Activated T-helper 17 cell treated with anti-CD3 and anti-CD28 coated beads, Interleukin-2, amount 50 U/mL, for 72 hours (primary cell): ENCODE measurements around the gene SULF2. TPM values are rescaled to one million over a fixed set of nuclear protein-coding genes. Genes with fewer than 3 reads are reported as not detected.
A peak's percentile ranks its signal among the peaks of the same experiment; 100 is the strongest.

Experiments
- ATAC-seq: fragments of 150-1000 bp; cut with Tn5 transposase; replicated peaks from 2 replicates; pipeline ENCODE4 v1.10.0; 2021; ENCODE audit warnings: mild to moderate bottlenecking, moderate library complexity
- H3K27ac Mint-ChIP-seq: one replicate; pipeline ENCODE4 v1.8.0; 2022; ENCODE audit warnings: mixed read lengths
- H3K27me3 Mint-ChIP-seq: one replicate; pipeline ENCODE4 v1.8.0; 2022; ENCODE audit warnings: mixed read lengths
- H3K36me3 Mint-ChIP-seq: one replicate; pipeline ENCODE4 v1.8.0; 2022; ENCODE audit warnings: low read depth, mild to moderate bottlenecking, mixed read lengths
- H3K4me1 Mint-ChIP-seq: one replicate; pipeline ENCODE4 v1.8.0; 2022; ENCODE audit warnings: mixed read lengths
- H3K4me3 Mint-ChIP-seq: one replicate; pipeline ENCODE4 v1.8.0; 2022; ENCODE audit warnings: mild to moderate bottlenecking, mixed read lengths
- H3K9me3 Mint-ChIP-seq: one replicate; pipeline ENCODE4 v1.8.0; 2022; ENCODE audit warnings: mixed read lengths
- total RNA-seq, 2 donors: library from RNA; stranded (reverse); gene quantifications; one replicate each; pipeline ENCODE4 v1.2.3, GENCODE V29; 2022

The SULF2 gene
- total RNA-seq, 2 donors from 2014 or later: 1.6 to 2.2 TPM

DNA sequence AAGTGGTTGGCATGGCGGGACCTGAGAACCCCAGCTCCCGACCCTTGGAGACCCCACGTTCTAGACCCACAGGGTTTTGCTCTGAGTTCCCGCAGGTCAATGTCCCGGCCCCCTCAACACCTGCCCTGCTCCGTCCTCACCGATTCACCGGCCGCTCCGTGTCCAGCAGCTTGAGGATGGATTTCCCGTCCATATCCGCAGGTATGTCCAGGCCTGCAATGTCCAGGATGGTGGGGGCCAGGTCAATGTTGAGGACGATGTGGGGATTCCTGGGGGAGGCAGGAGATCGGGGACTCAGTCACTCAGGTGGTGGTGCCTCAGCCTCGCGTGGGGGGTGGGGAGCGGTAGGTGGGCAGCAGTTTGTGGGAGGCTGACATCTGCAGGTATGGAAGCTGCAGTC is 106.7 kb downstream of the SULF2 start:
- Mint-ChIP-seq H3K36me3 (no peaks in the 10 kb centered on the region), H3K27ac (no peak overlapping the region), H3K9me3 (no peaks in the 10 kb centered on the region), H3K4me1 (no peaks in the 10 kb centered on the region), H3K4me3 (no peak overlapping the region), H3K27me3 (no peaks in the 10 kb centered on the region)
- ATAC-seq: no peak

DNA sequence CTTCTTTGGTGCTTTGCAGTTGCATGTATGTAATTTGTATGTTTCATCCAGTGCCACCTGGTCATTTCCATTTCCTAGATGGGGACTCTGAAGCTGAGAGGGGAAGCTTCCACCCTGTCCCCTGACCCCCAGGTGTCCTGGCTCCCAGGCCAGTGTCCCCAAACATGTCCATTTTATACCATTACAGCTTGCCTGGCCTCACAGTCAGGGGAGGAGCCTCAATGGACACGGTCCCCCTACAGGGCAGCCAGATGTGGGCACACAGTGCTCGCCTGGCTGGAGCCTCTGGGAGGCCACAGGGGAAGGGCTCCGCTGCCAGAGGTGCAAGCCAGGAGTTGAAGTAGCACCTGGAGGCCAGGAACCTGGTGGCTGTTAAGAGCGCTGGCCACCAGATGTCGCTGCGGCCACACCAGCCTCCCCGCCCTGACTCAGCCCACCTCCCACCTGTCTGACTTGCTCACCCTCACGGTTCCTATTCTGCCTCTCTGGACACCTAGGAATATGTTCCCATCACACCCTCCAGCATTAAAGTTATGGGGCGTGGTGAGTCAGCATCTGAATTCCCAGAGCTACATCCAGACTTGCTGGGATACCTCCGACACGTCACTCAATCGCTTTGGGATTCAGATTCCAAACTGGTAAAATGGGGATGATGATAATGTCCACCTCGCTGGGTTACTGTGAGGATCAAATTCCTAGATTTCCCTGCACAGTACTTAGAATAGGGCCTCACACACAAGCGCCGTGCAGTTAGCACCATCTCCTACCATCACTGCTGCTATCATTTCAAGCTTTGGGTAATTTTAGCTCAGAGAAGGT is 107.4 kb downstream of the SULF2 start:
- H3K27me3 Mint-ChIP-seq: no peaks in the 10 kb centered on the region
- ATAC-seq: peak; percentile 85
- no peak overlapping the region for H3K4me3 Mint-ChIP-seq
- no peaks in the 10 kb centered on the region for H3K4me1 Mint-ChIP-seq
- no peak overlapping the region for H3K27ac Mint-ChIP-seq
- no peaks in the 10 kb centered on the region for H3K9me3 Mint-ChIP-seq
- H3K36me3 Mint-ChIP-seq: no peaks in the 10 kb centered on the region

DNA sequence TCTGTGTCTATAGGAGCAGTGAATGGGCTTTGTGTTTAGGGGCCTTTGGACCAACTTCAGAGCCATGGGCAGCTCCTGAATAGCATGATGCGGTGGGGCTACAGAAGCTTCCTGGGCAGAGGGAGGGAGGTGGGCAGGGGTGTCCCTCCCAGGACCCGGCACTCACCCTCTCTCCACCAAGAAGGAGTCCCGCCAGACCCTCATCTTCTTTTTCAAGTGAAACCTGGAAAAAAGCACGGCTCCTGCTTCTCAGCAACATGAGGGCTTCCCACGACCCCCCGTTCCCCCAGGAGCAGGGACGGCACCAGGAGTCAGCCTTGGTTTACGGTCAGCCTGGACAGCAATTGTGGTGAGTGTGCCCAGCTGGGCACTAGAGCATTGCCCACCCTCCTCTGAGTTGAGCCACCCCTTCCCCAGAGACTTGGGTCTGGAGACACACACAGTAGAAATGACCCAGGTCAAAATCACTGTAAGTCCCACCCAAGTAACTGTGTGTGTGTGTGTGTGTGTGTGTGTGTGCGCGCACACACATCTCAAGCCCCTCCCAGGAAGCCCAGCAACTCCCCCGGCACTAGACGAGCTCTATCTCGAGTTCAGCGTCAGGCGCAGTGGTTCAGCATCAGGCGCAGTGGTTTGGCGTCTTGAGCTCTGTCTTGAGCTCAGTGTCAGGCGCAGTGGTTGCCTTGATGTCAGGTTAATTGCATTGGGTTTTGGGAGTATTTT is 108.2 kb downstream of the SULF2 start:
- Mint-ChIP-seq H3K36me3 (no peaks in the 10 kb centered on the region), H3K9me3 (no peaks in the 10 kb centered on the region), H3K4me3 (no peak overlapping the region), H3K27ac (no peak overlapping the region), H3K27me3 (no peaks in the 10 kb centered on the region), H3K4me1 (no peaks in the 10 kb centered on the region)
- no peak for ATAC-seq

DNA sequence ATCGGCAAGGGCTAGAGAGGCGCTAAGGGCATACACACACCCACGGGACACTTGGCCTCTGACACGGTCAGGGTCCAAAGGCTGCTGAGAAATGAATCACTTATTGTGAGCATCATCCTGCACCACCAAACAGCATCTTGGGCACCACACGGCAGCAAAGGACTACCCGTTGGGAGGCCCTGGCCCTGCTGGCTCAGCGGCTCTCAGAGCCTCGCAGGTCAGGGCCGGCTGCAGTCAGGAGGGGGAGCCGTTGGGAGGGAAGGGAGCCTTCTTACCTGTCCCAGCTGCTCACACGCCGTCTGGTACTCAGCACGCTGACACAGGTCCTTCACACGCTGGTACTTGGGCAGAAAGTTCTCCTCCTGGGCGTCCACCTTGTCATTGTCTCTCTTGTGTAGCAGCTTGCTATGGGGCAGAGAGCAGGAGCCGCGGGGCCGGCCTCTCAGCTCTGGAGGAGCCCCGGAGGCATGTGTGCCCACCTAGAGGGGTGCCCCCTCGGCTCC is 109.0 kb downstream of the SULF2 start:
- Mint-ChIP-seq H3K36me3 (no peaks in the 10 kb centered on the region), H3K27me3 (no peaks in the 10 kb centered on the region), H3K9me3 (no peaks in the 10 kb centered on the region), H3K27ac (no peak overlapping the region), H3K4me1 (no peaks in the 10 kb centered on the region), H3K4me3 (no peak overlapping the region)
- ATAC-seq: no peak

DNA sequence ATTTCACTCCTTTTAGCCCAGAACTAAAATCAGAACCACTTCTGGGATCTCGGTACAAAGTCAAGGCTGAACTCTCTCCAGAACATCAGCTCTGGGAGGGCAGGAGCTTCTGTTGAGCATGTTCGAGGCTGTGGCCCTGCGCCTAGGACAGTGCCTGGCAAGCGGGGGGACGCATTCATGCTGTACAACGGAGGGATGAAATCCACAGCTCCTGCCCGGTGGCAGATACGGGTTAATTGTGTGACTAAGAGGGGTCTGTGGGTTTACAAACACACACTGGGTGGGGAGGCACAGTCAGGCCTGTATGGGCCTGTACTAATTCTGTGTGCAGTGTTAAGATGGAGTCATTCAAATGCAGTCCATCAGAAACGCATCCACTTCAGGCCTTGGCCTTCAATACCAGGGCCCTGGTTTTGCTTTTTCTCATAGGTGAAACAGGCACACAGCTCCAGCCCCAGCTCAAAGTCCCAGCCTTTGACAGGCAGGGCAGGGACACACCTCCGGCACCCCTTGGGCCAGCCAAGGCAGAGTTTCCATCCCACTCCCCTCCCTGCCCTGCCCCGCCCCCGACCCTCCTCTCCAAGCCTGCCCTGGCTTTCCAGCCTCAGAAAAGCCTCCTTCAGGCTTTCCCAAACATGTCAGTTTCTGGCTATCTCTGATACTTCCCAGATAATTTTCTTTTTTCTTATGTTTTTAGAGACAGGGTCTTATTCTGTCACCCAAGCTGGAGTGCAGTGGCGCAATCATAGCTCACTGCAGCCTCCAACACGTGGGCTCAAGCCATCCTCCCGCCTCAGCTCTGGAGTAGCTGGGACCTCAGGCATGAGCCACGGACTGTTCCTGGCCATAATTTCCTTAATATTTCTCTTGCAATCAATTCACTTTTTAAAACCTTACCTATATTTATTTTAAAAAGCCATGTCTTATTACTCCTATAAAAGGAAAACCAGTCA is 109.8 kb downstream of the SULF2 start:
- no peak for ATAC-seq
- Mint-ChIP-seq H3K4me1 (no peaks in the 10 kb centered on the region), H3K4me3 (no peak overlapping the region), H3K9me3 (no peaks in the 10 kb centered on the region), H3K27ac (no peak overlapping the region), H3K27me3 (no peaks in the 10 kb centered on the region), H3K36me3 (no peaks in the 10 kb centered on the region)

DNA sequence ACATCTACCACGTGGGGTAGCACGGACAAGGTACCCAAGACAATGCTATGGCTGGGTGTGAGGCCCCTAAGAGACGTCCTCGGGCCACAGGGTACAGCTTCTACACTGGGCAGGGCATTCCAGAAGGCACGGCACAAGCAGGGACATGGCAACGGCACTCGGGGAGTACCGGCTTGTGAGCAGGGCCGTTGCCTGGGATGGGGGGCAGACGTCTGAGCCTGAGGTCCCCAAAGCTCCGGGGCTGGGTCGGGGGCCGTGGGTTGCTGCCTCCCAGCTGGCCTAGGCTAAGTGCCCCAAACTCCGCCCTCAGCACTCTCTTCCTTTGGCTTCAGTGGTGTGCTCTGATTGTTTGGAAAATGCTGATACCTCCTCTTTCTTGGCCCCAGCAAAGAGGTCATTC is 110.6 kb downstream of the SULF2 start:
- no peaks in the 10 kb centered on the region for H3K27me3 Mint-ChIP-seq
- no peak for ATAC-seq

DNA sequence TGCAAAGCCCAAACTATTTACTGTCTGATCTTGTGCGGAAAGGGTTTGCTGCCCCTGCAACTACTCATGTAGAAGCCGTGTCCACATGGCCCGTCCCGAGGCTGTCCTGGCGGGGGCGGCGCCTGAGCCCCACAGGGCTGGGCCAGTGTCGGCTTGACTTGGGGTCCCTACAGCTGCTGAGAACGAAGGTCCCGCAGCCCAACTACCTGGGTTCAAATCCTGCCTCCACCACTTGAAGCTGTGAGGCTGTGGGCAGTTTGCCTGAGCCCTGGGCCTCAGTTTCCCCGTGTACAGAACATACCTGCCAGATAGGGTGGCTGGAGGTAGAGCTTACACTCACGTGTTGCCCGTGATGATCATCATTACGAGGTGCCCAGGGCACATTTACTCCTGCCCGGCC is 111.1 kb downstream of the SULF2 start:
- H3K9me3 Mint-ChIP-seq: no peaks in the 10 kb centered on the region
- no peaks in the 10 kb centered on the region for H3K36me3 Mint-ChIP-seq
- H3K27ac Mint-ChIP-seq: no peak overlapping the region
- ATAC-seq: no peak
- H3K27me3 Mint-ChIP-seq: no peaks in the 10 kb centered on the region
- no peaks in the 10 kb centered on the region for H3K4me1 Mint-ChIP-seq
- no peak overlapping the region for H3K4me3 Mint-ChIP-seq

More for the DNA sequence above, 110.6 kb downstream of the SULF2 start:
- Mint-ChIP-seq H3K4me3 (no peak overlapping the region), H3K9me3 (no peaks in the 10 kb centered on the region), H3K4me1 (no peaks in the 10 kb centered on the region), H3K36me3 (no peaks in the 10 kb centered on the region), H3K27ac (no peak overlapping the region)

DNA sequence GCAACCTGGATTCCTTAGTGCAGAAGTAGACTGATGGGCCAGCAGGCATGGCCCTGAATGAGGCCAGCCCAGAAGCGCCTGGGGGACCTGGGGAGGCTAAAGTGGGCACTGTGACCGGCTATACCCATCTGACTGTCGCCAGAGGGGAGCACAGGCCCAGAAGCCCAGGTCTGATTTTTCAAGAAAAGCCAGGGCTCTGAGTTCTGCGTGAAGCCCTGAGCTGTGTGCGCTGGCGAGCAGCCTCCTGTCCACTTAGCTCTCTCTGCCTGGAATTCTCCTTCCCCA is 111.7 kb downstream of the SULF2 start:
- Mint-ChIP-seq H3K36me3 (no peaks in the 10 kb centered on the region), H3K4me1 (peaks cover 5% of the 10 kb centered on the region), H3K27ac (no peak overlapping the region), H3K9me3 (no peaks in the 10 kb centered on the region), H3K4me3 (no peak overlapping the region), H3K27me3 (no peaks in the 10 kb centered on the region)
- ATAC-seq: no peak

DNA sequence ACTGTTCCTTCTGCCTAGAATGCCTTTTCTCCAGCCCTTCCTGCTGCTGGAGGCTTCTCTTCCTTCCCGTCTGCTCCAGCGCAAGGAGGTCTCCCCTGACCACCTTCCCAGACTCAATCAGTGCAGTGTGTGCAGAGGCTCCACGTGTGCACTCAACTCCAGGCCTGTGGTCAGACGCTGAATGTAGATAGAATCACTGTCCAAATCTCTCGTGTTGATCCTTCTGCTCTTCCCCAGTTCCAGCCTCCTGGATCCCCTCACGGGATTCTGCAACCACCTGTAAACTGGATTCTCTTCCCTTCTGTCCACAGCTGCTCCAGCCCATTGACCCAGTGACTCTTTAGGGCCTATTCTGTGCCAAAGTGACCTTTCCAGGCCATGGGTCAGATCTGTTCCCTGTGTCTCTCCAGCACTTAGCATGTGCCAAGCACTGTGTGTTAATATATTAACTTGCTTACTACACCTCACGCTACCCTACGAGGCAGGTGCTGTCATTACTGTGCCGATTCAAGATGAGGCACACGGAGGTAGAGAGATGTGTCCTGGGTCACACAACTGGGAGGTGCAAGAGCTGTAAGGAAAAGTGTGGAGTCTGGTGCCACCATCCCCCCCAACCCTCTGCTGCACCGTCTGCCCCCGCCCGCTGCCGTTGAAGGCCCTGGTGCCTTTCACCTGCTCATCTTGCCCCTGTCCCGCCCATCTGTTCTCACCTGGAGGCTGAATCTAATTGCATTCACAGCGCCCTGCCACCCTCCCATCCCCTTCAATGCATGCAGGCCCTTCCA is 112.2 kb downstream of the SULF2 start:
- Mint-ChIP-seq H3K27ac (peak overlapping the region; percentile 73), H3K4me1 (peaks cover 5% of the 10 kb centered on the region), H3K9me3 (no peaks in the 10 kb centered on the region), H3K4me3 (no peak overlapping the region), H3K36me3 (no peaks in the 10 kb centered on the region), H3K27me3 (no peaks in the 10 kb centered on the region)
- no peak for ATAC-seq

DNA sequence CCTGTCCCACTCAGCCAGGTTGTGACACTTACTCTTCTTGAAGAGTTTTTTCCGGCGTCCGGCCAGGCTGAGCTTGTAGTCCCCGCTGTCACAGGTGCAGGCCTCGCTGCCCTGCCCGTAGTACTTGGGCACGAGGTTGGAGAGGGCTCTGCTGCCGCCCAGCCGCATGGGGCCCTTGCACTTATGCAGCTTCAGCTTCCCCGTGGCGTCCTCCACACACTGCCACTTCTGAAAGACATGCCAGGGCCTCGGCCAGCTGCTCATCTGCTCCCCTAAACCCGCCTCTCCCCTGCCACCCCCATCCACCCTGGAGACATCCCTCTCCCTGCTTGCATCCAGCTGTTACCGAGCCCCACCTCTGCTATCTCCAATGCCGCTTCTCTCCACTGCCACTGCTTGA is 113.1 kb downstream of the SULF2 start:
- no peaks in the 10 kb centered on the region for H3K9me3 Mint-ChIP-seq

DNA sequence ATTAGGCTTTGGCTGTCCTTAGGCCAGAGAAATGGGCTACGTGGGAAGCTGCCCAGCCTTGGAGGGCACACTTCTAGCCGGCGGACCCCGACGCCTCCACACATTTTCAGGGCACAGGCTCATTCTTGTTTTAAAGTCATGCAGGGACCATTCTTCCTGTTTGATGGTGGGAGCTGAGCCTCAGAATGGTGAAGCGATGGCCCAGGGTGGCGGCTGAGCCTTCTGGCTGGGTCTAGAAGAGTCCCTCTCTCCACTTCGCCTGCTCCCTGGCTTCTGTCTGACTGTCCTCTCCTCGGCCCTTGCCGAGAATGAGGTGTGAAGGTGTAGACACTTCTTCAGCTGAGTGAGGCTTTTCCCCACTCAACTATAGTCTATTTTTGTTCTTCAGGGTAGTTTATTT is 114.4 kb downstream of the SULF2 start:
- Mint-ChIP-seq H3K36me3 (no peaks in the 10 kb centered on the region), H3K9me3 (no peaks in the 10 kb centered on the region), H3K27me3 (no peaks in the 10 kb centered on the region), H3K27ac (no peak overlapping the region), H3K4me3 (no peak overlapping the region), H3K4me1 (peaks cover 5% of the 10 kb centered on the region)
- no peak for ATAC-seq

More for the DNA sequence above, 113.1 kb downstream of the SULF2 start:
- no peak for ATAC-seq
- Mint-ChIP-seq H3K4me3 (no peak overlapping the region), H3K27ac (peak overlapping the region; percentile 73), H3K4me1 (peaks cover 5% of the 10 kb centered on the region), H3K36me3 (no peaks in the 10 kb centered on the region), H3K27me3 (no peaks in the 10 kb centered on the region)

DNA sequence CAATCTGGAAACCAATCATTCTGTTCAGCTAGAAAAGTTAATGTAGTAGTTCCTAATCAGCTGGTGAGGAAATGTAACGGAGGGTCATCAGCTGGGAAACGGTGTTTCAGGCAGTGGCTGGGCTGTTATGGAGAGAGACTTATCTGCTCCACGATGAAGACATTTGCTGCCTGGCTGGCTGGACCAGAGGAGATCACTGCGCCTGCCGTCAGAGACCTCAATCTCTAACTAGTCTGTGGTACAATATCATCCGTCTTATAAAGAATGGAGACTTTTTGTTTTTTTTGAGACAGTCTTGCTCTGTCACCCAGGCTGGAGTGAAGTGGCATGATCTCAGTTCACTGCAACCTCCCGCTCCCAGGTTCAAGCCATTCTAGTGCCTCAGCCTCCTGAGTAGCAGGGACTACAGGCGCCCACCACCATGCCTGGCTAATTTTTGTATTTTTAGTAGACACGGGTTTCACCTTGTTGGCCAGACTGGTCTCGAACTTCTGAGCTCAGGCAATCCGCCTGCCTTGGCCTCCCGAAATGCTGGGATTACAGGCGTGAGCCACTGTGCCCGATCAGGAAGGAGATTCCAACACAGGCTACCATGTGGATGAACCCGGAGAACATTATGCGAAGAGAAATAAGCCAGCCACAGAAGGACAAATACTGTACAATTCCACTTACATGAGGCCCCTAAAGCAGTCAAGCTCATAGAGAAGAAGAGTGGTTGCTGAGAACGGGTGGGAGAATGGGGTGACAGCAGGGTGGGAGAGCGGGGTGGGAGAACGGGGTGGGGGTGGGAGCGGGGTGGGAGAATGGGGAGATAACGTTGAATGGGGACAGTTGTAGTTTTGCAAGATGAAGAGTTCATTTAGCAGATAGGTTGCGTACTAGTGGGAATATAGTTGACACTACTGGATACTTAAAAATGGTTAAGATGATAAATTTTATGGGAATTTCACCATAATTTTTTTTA is 115.1 kb downstream of the SULF2 start:
- no peak for ATAC-seq
- H3K36me3 Mint-ChIP-seq: no peaks in the 10 kb centered on the region
- peaks cover 5% of the 10 kb centered on the region for H3K4me1 Mint-ChIP-seq
- H3K9me3 Mint-ChIP-seq: no peaks in the 10 kb centered on the region
- H3K27me3 Mint-ChIP-seq: no peaks in the 10 kb centered on the region
- no peak overlapping the region for H3K27ac Mint-ChIP-seq
- H3K4me3 Mint-ChIP-seq: no peak overlapping the region

DNA sequence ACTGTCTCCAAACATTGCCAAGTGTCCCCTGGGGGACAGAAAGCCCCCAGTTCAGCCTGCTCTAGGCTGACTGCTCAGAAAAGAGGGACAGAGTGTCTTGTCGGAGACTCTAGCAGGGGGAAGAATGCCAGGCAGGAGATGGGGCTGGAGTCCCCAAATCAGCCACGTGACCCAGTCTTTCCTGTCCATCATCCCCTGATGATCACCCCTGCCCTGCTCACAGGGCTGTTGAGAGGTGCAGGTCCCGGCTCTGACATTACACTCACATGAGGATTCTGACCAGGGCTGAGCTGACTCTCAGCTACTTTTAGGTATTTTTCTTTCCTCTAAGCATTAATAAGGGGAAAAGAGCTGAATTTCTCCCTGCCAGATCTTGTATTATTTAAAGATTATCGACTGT is 115.8 kb downstream of the SULF2 start:
- peaks cover 5% of the 10 kb centered on the region for H3K4me1 Mint-ChIP-seq
- no peak overlapping the region for H3K27ac Mint-ChIP-seq
- H3K4me3 Mint-ChIP-seq: no peak overlapping the region
- H3K36me3 Mint-ChIP-seq: no peaks in the 10 kb centered on the region
- H3K27me3 Mint-ChIP-seq: no peaks in the 10 kb centered on the region
- no peak for ATAC-seq
- no peaks in the 10 kb centered on the region for H3K9me3 Mint-ChIP-seq
